G401.6 (cell line): Measurements from ENCODE around the gene P2RX7.
"Not testable (repeated sequence)": the region's sequence is repeated elsewhere in the genome, so short reads cannot be mapped to it uniquely, and the experiment has no call there.

ENCODE experiments used
- FAIRE-seq: peaks from 2 replicates; lab custom pipeline; 2012; peaks lifted over from hg19 to GRCh38; lab: Jason Lieb, UNC

Gene P2RX7

GRCh38 chr12:121170611-121171260 lies 38.1 kb downstream of the P2RX7 start:
- no peak for FAIRE-seq

DNA sequence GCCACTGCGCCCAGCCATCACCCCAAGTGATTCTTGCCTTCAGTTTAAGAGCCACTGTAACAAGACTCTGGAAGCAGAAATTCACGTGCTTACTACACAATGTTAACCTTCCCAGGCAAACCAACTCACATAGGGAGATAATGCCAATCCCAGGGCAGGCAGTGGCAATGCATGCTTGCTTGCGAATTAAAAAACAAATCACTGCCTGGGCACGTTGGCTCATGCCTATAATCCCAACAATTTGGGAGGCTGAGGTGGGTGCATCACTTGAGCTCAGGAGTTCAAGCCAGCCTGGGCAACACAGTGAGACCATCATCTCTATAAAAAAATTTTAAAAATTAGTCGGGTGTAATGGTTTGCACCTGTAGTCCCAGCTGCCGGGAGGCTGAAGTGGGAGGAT lies 39.5 kb downstream of the P2RX7 start:
- no peak for FAIRE-seq

DNA sequence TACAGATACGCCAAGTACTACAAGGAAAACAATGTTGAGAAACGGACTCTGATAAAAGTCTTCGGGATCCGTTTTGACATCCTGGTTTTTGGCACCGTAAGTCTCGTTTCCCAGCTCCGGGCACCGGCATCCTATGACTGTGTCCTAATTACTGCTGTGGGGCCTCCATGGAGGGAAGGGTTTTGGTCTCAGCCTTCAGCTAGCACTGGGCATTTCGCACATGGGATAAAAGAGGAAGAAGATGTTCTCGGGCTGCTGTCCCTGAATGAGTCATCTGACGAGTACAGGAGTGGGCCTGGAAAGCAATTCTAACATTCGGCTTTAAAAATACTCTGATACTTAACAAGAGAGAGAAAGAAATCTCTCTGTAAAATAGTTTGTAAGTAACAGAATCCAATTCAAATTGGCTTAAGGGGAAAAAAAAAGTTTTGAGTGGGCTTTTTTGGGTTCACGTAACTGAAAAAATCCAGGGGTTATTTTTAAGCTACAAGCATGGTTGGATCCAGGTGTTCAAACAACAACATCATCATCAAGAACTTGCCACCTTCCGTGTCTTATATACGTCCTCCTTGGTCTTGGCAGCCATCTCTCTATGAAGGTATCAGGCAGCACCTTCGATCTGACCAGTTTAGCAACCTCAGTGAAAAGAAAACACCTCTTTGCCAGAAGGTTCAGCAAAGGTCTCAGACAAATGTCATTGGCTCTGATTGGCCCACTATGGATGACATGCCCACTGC lies 42.9 kb downstream of the P2RX7 start:
- no peak for FAIRE-seq

DNA sequence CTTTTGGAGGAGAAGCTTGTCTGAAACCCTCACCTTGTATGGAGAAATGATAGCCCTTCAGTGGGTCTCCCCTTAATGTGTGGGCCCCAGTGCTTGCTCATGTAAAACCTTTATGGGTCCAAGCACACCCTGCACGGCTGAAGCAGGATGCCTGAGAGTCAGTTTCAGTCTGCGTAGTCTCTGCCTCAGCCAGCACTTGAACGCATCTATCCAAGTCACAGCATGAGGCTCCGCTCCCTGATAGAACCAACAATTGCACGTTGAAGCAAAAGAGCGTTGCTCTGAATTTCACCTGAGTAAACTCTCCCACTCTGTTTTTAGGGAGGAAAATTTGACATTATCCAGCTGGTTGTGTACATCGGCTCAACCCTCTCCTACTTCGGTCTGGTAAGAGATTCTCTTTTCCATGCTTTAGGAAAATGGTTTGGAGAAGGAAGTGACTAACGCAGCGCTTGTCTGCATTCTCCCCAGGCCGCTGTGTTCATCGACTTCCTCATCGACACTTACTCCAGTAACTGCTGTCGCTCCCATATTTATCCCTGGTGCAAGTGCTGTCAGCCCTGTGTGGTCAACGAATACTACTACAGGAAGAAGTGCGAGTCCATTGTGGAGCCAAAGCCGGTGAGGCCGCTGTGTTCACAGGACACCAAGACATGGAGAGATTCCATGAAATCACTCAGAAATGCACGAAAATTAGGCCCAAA lies 44.3 kb downstream of the P2RX7 start:
- FAIRE-seq: no peak

GRCh38 chr12:121181181-121181580 lies 48.5 kb downstream of the P2RX7 start:
- no peak for FAIRE-seq

GRCh38 chr12:121182222-121182893 lies 49.7 kb downstream of the P2RX7 start:
- no peak for FAIRE-seq

DNA sequence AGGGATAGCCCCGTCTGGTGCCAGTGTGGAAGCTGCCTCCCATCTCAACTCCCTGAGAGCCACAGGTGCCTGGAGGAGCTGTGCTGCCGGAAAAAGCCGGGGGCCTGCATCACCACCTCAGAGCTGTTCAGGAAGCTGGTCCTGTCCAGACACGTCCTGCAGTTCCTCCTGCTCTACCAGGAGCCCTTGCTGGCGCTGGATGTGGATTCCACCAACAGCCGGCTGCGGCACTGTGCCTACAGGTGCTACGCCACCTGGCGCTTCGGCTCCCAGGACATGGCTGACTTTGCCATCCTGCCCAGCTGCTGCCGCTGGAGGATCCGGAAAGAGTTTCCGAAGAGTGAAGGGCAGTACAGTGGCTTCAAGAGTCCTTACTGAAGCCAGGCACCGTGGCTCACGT lies 51.7 kb downstream of the P2RX7 start:
- FAIRE-seq: no peak

DNA sequence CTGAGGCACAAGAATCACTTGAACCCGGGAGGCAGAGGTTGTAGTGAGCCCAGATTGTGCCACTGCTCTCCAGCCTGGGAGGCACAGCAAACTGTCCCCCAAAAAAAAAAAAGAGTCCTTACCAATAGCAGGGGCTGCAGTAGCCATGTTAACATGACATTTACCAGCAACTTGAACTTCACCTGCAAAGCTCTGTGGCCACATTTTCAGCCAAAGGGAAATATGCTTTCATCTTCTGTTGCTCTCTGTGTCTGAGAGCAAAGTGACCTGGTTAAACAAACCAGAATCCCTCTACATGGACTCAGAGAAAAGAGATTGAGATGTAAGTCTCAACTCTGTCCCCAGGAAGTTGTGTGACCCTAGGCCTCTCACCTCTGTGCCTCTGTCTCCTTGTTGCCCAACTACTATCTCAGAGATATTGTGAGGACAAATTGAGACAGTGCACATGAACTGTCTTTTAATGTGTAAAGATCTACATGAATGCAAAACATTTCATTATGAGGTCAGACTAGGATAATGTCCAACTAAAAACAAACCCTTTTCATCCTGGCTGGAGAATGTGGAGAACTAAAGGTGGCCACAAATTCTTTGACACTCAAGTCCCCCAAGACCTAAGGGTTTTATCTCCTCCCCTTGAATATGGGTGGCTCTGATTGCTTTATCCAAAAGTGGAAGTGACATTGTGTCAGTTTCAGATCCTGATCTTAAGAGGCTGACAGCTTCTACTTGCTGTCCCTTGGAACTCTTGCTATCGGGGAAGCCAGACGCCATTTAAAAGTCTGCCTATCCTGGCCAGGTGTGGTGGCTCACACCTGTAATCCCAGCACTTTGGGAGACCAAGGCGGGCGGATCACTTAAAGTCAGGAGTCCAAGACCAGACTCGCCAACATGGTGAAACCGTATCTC lies 52.6 kb downstream of the P2RX7 start:
- no peak for FAIRE-seq

DNA sequence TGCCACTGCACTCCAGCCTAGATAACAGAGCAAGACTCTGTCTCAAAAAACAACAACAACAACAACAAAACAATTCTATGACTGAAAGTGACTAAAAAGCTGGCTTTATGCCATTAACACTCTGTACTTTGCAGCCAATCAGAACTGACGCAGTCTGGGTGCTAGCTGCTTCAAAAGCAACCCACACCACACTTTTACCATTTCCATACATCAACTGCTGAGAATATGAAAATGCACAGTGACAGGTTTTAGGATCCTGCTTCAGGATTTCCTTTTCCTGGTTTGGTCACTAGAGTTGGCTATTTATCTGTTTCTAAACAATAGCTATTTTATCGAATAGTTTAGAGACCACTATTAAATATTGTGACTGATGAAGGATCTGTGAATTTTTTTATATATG lies 54.1 kb downstream of the P2RX7 start:
- no peak for FAIRE-seq

DNA sequence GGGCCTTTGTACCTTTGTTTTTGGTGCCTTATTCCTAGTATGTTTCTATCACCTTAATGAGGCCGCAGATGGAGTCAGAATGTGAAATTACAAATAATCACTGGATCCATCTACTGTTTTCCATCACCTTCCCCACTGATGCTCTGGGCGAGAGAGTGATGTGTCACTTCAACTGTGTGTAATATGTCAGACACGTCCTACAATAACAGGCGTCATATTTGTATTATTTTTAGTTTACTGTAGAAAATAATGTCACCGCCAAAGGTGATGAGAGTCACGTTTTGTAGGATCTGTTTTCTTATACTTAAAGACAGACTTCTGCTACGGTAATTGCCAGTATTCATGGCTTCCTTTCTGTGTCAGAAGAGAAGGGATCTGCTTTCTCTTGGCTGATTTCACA lies 54.8 kb downstream of the P2RX7 start:
- FAIRE-seq: no peak

DNA sequence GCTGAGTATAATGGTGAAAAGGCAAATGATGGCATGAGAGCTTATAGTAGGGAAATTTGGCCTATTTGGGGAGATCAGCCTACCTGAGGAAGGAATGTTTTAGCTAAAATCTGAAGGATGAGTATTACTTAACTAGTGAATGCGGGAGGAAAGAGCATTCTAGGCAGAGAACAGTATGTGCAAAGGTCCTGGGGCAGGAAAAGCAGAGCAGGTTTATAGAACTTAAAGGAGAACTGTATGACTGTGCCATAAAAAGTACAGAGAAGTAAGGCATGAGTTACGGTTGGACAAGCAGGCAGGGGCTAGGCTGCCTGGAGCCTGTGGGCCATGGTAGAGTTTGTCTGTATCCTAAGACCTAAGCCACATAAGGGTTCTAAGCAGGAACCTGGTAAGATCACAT lies 55.6 kb downstream of the P2RX7 start:
- no peak for FAIRE-seq

- FAIRE-seq: no peak
Observed at GRCh38 chr12:121189131-121189530, 56.5 kb downstream of the P2RX7 start.

DNA sequence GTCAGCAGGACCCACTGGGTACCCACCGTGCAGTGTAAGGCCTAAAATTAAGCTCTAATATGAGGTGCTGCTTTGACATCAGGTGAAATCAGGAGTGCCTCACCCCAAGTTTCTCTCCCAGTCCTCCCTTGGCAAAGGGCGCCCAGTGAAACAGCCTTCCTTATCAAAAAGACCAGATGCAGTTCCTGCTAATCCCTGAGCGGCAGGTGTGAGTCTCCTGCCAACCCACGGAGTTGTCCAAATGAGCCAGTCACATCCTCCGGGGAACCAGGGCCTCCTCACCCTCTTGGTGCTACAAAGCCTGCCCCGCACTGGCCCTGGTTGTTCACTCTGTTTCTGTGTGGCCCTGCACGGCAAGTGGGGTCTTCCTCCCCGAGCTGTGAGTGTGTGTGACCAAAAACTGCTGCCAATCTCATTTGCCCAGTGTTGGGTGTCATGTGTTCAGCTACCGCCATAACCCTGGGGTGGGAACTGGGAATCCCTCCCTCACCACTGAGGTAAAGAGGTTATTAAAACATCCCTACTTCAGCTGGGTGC lies 57.0 kb downstream of the P2RX7 start:
- no peak for FAIRE-seq

DNA sequence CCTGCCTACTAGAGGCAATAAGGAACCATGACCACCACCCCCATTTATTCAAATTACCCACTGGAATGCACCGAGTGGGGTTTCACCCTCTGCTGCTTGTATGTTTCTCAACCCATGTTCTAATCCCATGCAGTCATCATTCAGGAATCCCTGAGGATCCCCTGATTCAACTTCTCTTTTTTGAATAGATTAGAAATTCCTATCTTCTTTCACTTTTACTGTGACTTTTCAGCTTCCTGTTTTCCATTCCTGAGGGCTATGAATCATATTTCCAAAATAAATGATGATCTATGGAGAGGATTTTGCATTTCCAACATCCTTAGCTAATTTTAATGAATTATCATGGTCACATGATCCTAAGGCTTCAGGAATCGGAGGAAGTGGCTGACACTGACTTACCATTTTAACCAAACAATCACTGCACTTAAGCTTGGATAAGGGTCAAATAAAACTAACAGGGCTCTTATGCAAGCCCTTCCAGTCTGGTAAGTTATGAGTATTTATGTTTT lies 57.9 kb downstream of the P2RX7 start:
- FAIRE-seq: no peak

DNA sequence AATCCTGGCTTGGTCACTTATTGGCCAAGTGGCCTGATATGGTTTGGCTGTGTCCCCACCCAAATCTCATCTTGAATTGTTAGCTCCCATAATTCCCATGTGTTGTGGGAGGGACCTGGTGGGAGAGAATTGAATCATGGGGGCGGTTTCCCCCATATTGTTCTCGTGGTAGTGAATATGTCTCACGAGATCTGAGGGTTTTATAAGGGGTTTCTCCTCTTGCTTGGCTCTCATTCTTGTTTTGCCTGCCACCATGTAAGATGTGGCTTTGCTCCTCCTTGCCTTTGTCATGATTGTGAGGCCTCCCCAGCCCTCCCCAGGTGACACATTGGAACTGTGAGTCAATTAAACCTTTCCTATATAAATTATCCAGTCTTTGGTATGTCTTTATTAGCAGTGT lies 58.5 kb downstream of the P2RX7 start:
- FAIRE-seq: no peak

GRCh38 chr12:121196902-121197301 lies 64.2 kb downstream of the P2RX7 start:
- FAIRE-seq: no peak

- FAIRE-seq: no peak
Observed at GRCh38 chr12:121198949-121199348, 66.3 kb downstream of the P2RX7 start.

- FAIRE-seq: not testable (repeated sequence)
Observed at GRCh38 chr12:121201140-121201539, 68.5 kb downstream of the P2RX7 start.

- FAIRE-seq: no peak
Observed at GRCh38 chr12:121202407-121203355, 70.0 kb downstream of the P2RX7 start.

DNA sequence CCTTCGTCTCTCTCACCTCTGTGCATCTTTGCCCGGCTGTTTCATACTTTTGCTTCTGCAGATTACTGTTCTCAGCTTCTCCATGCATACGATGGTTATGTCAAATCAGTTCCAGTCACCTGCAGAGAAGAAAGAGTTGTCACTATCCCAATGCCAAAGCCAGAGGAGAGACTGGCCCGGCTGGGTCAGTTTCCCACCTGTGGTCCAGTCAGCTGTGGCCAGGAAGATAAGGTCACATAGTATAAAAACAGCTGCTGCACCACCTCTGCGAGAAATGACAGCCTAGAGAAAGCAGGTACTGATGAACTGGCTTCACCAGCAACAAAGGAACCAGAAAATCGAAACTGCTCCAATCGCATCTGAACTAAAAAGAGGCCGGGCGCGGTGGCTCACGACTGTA lies 70.8 kb downstream of the P2RX7 start:
- no peak for FAIRE-seq
